ENCODE data around the gene TUSC2.
A peak's percentile ranks its signal among the peaks of the same experiment; 100 is the strongest.

TUSC2 gene

DNA sequence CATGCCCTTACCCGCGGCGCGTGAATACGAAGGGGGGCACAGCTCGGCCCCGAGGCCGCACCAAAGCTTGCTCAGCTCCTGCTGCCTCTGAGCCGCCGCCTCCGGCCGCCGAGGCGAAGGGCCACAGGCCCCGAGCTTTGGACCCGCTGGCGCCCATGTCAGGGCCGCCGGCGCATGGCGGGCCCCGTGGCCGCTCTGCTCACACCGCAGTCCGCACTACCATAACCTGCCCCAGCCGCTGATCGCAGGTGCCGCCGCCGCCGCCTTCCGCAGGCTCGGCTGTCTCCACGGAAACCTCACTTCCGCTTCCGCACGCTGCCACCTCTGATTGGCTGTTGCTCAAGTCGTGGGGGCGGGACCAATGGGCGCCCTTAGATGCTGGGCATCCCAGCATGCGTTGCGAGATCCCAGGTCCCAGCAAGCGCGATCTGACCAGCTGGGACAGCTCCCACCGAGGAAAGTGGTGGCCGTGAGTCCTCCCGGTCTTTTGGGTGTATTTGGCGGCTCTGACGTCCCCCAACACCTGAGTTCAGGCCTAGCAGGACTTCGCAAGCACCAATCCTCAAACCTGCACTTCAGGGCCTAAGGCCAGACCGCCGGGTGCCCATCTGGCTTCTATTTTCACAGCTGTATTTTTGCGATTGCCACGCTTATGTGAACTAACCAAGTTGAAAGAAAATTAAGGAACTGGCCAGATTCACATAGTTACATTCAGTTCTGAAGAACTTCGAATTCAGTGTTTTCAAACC lies at the start of gene TUSC2:
TSS of gene TUSC2 (minus strand) at position 281 of the 749 bp plus-strand sequence. CDS start at position 157, 124 bp downstream.
- H3K4me1 ChIP-seq (ENCODE audit: insufficient read depth, poor library complexity, severe bottlenecking): no peaks in the 10 kb centered on the region
- peak; percentile 84 for ATAC-seq (ENCODE audit: low read depth)
- peak within 1 kb of the TSS; percentile 81 for H3K4me3 ChIP-seq (ENCODE audit: severe bottlenecking)
- H3K27ac ChIP-seq (ENCODE audit: poor library complexity, severe bottlenecking): peak within 1 kb of the TSS; percentile 19
- H3K27me3 ChIP-seq (ENCODE audit: insufficient read depth, poor library complexity, severe bottlenecking): no peaks in the 10 kb centered on the region
- TF ChIP-seq CTCF (IDR thresholded peaks at IDR 0.05; ENCODE audit: poor library complexity, severe bottlenecking): no peak
- peaks cover 56% of the 10 kb centered on the region for H3K36me3 ChIP-seq (ENCODE audit: low read depth)
- no peaks in the 10 kb centered on the region for H3K9me3 ChIP-seq (ENCODE audit: severe bottlenecking)
- peak; percentile 97 for DNase-seq (ENCODE audit: low spot score)

DNA sequence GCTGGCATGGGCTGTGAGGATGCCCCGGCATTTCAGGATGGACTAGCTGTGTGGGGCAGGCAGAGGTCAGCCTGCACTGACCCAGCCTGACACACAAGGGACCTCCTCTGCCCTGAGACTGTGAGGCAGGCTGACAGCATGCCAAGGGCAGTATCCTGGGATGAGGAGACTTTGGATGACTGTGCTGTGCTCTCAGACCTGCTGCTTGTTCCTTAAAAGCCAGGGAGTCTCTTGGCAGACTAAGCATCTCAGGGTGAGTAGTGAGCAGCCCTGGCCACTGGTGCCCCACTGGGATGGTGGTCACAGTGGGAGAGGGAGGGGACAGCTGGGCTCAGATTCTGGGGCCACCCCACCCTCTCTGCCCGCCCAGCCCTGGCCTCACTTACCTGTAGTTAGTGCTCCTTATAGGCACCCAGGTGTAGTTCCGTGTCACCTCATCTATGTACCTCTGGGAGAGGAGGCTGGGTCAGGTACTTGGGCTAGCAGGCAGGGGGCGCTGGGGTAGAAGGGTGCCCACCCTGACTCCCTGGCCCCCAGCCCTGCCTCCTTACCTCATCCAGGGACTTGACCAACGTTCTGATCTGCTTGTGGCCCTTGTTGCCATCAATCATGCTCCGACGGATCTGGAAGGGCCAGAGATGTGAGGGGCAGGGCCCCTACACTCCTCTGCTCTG lies 47.4 kb upstream of the TUSC2 start:
- Histone ChIP-seq H3K4me3 (ENCODE audit: severe bottlenecking) (no peak overlapping the region), H3K36me3 (ENCODE audit: low read depth) (no peaks in the 10 kb centered on the region), H3K4me1 (ENCODE audit: insufficient read depth, poor library complexity, severe bottlenecking) (no peaks in the 10 kb centered on the region), H3K9me3 (ENCODE audit: severe bottlenecking) (no peaks in the 10 kb centered on the region), H3K27ac (ENCODE audit: poor library complexity, severe bottlenecking) (no peak overlapping the region), H3K27me3 (ENCODE audit: insufficient read depth, poor library complexity, severe bottlenecking) (no peaks in the 10 kb centered on the region)
- DNase-seq (ENCODE audit: low spot score) (no peak), ATAC-seq (ENCODE audit: low read depth) (peak; percentile 37)
- no peak for TF ChIP-seq CTCF (IDR thresholded peaks at IDR 0.05; ENCODE audit: poor library complexity, severe bottlenecking)

- no peaks in the 10 kb centered on the region for H3K36me3 ChIP-seq (ENCODE audit: low read depth)
- H3K27me3 ChIP-seq (ENCODE audit: insufficient read depth, poor library complexity, severe bottlenecking): no peaks in the 10 kb centered on the region
- H3K4me3 ChIP-seq (ENCODE audit: severe bottlenecking): no peak overlapping the region
- no peaks in the 10 kb centered on the region for H3K9me3 ChIP-seq (ENCODE audit: severe bottlenecking)
- no peak for TF ChIP-seq CTCF (IDR thresholded peaks at IDR 0.05; ENCODE audit: poor library complexity, severe bottlenecking)
- ATAC-seq (ENCODE audit: low read depth) (no peak), DNase-seq (ENCODE audit: low spot score) (no peak)
- H3K27ac ChIP-seq (ENCODE audit: poor library complexity, severe bottlenecking): no peak overlapping the region
- no peaks in the 10 kb centered on the region for H3K4me1 ChIP-seq (ENCODE audit: insufficient read depth, poor library complexity, severe bottlenecking)
Measured at GRCh38 chr3:50374363-50375257, 46.6 kb upstream of the TUSC2 start.

- H3K4me1 ChIP-seq (ENCODE audit: insufficient read depth, poor library complexity, severe bottlenecking): peaks cover 3% of the 10 kb centered on the region
- TF ChIP-seq CTCF (IDR thresholded peaks at IDR 0.05; ENCODE audit: poor library complexity, severe bottlenecking): no peak
- no peaks in the 10 kb centered on the region for H3K9me3 ChIP-seq (ENCODE audit: severe bottlenecking)
- no peaks in the 10 kb centered on the region for H3K36me3 ChIP-seq (ENCODE audit: low read depth)
- no peak overlapping the region for H3K4me3 ChIP-seq (ENCODE audit: severe bottlenecking)
- ATAC-seq (ENCODE audit: low read depth) (no peak), DNase-seq (ENCODE audit: low spot score) (no peak)
- no peaks in the 10 kb centered on the region for H3K27me3 ChIP-seq (ENCODE audit: insufficient read depth, poor library complexity, severe bottlenecking)
- H3K27ac ChIP-seq (ENCODE audit: poor library complexity, severe bottlenecking): no peak overlapping the region
Measured at GRCh38 chr3:50373146-50374051, 45.4 kb upstream of the TUSC2 start.

Measured in RWPE2 (cell line).